M059J (cell line): ENCODE measurements around the gene SAXO1. TPM values are rescaled to one million over a fixed set of nuclear protein-coding genes. Genes with fewer than 3 reads are reported as not detected.

Source experiments
- DNase-seq: peaks from one replicate; pipeline ENCODE4 v3.0.0-alpha.2; 2012; ENCODE audit warnings: low read depth
- total RNA-seq: library from RNA; depleted of rRNA; stranded (reverse); fragments of >200 nt; shearing (Covaris generic); gene quantifications from 2 replicates; pipeline ENCODE4 v1.2.3, GENCODE V29; 2014

SAXO1 gene
- total RNA-seq, 1 experiment from 2014 or later: 0.10 TPM

DNA sequence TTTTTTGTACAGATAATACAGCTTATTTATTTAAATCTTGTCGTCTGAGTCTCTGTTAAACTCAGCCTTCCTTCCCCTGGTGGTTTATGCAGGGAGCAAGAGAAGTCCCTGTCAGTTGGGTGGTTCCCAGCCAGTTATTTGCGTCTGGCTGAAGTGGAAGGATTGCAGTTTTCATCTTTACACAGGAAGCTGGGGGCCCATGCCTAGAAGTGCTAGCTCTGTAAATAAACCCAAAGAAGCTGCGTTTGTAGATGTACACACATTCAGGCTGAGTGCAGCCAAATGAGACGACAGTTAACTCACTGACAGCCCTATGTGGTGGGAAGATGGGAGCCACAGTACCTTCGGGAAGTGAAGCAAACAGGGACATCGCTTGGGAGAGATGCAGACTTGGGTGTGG, 122.1 kb downstream of the SAXO1 start:
- DNase-seq: no peak

DNA sequence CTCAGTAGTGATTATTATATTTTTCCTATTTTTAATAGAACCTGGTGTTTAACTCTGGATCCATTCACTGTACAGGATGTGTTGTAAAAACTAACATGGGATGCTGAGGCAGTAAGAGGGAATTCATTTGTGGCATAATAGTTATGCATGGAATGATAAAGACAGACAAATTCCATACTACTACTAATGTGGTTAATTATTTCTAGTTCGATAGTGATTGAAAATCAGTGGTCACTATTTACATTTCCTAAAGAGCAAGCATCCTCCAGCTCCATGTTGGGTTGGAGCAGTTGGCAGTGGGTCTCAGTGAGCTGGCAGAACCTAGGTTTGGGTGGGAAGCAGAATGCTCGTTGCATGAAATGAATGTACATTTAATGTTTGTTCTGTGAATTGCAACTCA, 122.6 kb downstream of the SAXO1 start:
- no peak for DNase-seq

DNA sequence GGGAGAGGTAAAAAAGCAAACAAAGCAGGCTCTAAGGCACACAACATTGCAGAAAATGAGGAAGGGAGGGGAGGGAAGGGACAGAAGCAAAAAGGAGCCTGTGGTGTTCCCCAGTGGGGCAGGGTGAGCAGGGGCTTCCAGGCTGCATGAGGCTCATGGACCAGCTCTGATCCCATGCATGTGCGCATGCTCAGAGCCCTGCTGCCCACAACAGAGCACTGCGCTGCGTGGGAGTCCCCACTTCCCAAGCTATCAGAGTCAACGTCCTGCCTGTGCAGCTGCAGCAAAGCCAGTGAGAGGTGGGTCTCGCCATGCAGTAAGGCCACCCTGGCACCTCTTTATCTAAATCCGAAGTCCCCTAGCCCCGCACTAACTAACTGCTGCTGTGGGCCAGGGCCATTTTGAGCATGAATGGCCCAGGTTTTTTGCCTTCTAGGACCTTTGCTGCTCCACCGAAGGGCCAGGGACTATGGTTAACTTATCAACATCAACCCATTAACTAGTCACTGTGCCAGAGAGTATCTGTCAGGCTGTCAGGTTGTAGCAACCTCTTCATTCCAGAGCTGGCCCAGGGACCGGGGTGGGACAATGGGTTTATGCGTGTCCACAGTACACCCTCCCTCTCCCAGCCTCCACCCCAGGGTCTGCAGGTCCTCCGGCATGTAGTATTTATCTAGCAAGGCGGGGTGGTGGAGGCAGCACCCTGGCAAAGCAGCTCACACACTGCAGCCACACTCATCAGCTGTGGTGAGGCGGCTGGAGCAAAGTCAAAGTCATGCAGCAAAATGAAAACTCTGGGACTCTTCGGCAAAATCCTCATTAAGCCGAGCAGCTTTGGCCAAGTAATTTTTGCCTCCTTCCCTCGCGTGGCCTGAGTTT, 123.6 kb downstream of the SAXO1 start:
- no peak for DNase-seq

DNA sequence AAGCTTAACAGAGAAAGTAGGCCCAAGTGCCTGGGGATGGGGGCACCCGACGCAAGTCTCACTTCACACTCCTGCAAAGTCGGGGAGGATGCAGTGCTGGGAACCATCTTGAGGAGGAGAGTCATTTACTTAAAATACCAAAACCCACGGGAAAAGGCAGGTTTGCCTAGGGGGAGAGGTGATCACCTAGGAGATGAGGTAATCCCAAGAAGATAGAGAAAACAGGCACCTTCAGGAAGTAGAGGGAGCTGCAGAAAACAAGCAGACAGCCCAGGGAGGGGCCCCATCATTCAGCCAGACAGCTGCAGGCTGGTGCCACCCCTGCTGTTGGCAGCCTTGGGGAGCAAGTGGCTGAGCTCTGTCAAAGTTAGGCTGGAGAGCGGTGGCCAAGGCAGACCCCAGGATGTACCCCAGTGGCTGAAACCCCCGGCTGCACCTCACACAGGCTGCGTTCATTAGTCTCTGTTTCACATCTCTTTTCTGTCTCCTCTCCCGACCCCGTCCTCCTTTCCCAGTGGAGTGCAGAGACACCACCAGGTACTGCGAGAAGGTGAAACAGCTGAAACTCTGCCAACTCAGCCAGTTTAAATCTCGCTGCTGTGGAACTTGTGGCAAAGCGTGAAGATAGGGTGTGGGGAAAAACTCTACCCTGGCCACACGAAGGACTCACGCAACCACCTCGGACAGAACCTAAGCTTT, 124.9 kb downstream of the SAXO1 start:
- no peak for DNase-seq

- DNase-seq: peak; percentile 82
Measured at GRCh38 chr9:18906656-18907395, 126.2 kb downstream of the SAXO1 start.

GRCh38 chr9:18905883-18906629, 127.0 kb downstream of the SAXO1 start:
- DNase-seq: peak; percentile 87

GRCh38 chr9:18905028-18905882, 127.8 kb downstream of the SAXO1 start:
- DNase-seq: peak; percentile 89

DNA sequence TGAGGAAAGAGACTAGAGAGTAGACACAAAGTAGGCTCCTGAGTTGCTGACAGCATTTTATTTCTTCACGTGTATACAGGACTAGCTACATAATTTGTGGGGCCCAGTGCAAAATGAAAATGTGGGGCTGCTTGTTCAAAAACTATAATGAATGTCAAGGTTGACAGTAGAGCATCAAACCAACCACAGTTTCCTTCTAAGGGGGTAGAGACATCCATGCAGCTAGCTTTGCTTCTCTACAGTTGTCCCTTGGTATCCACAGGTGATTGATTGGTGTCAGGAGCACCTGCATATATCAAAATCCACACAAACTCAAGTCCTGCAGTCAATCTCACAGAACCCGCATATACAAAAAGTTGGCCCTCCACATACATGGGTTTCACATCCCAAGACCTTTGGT, 129.6 kb downstream of the SAXO1 start:
- no peak for DNase-seq

- no peak for DNase-seq
Measured at GRCh38 chr9:18896531-18897179, 136.4 kb downstream of the SAXO1 start.

GRCh38 chr9:18896004-18896403, 137.0 kb downstream of the SAXO1 start:
- DNase-seq: no peak

- no peak for DNase-seq
Measured at GRCh38 chr9:18893491-18893890, 139.5 kb downstream of the SAXO1 start.

GRCh38 chr9:18893046-18893445, 140.0 kb downstream of the SAXO1 start:
- no peak for DNase-seq

DNA sequence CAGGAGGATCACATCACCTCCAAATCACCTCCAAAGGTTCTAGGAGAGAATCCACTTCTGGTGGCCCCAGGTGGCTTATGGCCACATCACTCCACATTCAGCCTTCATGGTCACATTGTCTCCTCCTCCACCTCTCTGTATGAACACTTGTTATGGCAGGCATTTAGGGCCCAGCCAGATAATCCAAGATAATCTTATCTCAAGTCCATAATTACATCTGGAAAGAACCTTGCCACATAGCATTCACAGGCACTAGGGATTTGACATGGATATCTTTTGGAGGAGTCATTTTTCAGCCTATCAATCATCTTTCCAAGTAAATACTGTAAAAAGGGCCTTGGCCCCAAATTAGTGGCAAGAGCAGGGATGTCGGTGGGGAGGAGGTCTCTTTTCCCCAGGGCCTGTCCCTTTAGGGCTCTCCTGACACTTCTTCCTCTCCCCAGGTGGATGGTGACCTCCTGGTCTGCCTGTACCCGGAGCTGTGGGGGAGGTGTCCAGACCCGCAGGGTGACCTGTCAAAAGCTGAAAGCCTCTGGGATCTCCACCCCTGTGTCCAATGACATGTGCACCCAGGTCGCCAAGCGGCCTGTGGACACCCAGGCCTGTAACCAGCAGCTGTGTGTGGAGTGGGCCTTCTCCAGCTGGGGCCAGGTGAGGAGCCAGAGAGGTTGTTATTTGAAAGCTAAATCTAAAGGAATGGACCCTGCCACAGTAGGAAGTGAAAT, 140.9 kb downstream of the SAXO1 start:
- no peak for DNase-seq

- DNase-seq: peak; percentile 66
Measured at GRCh38 chr9:18890372-18890771, 142.6 kb downstream of the SAXO1 start.

DNA sequence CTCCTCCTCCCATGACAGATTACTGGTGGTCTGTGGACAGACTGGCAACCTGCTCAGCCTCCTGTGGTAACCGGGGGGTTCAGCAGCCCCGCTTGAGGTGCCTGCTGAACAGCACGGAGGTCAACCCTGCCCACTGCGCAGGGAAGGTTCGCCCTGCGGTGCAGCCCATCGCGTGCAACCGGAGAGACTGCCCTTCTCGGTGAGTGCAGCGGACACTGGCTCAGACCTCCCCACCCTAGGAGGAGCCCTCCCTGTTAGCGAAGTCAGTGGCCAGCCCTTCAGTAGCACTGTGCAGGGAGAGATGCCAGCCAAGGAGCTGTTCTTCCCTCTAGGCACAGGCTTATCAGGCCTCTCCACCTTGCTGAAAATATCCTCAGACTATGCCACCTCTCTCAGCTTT, 143.5 kb downstream of the SAXO1 start:
- DNase-seq: no peak

DNA sequence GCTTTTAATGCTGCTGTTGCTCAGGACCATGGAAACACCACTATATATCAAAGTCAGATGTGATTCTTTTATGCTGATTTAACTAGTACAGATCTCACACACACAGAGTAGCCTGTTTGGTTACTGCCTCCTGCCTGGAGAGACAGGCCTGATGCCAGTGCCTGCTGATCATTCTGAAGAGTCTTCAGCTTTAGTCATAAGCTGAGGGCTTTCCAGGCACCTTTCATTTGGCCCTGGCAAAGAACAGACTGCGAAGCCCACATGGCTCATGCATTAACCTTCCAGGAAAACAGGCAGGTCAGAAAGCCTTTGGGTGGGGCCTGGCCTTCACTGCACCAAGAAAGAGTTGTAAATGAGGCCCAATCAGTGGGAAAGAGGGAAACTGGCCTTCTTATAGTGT, 144.7 kb downstream of the SAXO1 start:
- DNase-seq: peak; percentile 19

DNA sequence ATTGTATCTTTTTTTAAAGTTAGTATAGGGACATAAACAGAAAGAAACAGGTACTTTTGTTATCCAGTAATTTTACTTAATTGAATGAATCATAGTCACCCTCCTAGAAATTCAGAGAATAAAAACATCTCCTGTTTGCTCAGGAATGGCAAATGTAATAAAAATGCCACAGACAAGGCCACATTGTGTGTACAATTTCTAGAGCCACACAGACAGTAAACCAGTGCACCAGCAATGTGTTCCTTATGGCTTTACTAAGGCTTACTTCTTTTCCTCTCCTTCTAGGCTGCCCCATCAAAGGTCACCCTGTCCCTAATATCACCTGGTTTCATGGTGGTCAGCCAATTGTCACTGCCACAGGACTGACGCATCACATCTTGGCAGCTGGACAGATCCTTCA, 145.5 kb downstream of the SAXO1 start:
- peak; percentile 17 for DNase-seq

DNA sequence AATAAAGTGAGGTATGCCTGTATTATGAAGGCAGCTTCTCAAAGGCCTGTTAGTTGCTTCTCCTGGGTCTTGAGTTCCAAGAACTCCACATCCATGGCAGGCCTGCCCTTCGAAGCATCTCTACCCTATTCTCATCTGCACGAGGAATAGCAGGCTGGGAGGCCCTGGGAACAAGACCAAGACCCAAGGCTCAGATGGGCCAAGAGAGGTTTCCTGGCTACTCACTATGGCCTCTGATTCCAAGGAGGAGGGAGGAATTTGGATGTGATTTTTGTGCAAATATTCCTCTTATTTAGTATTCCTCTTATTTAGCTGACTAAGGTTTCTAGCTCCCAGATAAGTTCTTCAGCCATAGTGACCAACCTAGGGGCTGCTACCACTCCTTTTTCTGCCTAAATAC, 151.3 kb downstream of the SAXO1 start:
- DNase-seq: no peak

DNA sequence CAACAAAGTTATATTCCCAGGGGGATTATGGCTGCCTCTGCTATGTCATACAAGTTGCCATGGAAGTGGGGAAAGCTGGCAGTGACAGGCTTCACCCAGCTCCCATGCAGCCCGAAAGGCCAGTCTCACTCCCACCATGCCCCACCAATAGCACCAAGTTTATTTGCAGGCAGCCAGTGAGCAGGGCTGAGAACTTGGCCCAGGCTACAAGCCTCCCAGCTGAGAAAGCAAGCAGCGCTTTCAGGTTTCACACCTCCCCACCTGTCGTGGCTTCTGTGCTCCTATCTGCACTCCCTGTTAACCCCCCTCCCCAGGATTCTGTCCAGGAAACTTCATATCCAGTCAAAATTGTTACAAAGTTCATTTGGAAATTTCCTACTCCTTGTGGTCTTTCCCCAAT, 155.0 kb downstream of the SAXO1 start:
- no peak for DNase-seq
